ENCODE results near the gene ZIC5. TPM values are rescaled to one million over a fixed set of nuclear protein-coding genes. Genes with fewer than 3 reads are reported as not detected.

Gene ZIC5
- total RNA-seq: under 1 TPM in 1 of 6 donors, not detected in 5; 0.06 TPM
- not detected for polyA plus RNA-seq

DNA sequence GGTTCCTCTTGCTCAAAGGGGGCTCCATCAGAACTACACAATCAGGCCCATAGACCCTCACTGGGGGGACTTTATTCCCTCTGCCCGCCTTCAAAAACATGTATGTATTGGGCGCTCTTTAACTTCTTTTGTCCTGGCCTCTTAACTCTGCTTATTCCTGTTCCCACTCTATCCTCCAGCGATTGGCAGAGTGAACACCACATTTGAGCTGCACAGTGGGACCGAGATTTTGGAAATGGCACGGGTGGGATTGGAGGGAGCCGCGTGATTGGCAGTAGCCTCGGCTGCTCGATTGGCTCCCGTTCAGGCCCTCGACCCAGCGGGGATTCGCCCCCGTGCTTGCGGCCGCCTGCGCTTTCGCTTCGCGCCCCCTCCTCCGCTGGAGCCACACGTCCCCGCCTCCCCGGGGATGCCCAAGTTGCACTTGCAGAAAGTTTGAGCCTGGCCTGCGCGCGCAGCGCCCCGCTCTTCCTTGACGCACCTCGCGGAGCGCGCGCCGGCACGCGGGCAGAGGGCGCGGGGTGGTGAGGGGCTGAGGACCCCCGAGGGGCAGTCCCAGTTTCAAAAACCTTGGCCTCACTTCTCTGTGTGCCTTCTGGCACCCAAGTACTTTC lies at the start of gene ZIC5:
Gene ZIC5 (minus strand): TSS at position 192 of the 614 bp plus-strand sequence. CDS start 164 bp downstream, at position 28.
- H3K9me3 ChIP-seq: no peaks in the 10 kb centered on the region
- no peaks in the 10 kb centered on the region for H3K36me3 ChIP-seq
- H3K4me3 ChIP-seq: peak within 1 kb of the TSS in 2 of 4 donors; percentile 22 to 35
- ATAC-seq (no peak), DNase-seq (peak in 1 of 6 donors; percentile 69), FAIRE-seq (no peak)
- 10 to 13% methylated on average over 38 to 41 of the region's 41 CpGs for WGBS, 2 donors
- TF ChIP-seq, protein P1, sequence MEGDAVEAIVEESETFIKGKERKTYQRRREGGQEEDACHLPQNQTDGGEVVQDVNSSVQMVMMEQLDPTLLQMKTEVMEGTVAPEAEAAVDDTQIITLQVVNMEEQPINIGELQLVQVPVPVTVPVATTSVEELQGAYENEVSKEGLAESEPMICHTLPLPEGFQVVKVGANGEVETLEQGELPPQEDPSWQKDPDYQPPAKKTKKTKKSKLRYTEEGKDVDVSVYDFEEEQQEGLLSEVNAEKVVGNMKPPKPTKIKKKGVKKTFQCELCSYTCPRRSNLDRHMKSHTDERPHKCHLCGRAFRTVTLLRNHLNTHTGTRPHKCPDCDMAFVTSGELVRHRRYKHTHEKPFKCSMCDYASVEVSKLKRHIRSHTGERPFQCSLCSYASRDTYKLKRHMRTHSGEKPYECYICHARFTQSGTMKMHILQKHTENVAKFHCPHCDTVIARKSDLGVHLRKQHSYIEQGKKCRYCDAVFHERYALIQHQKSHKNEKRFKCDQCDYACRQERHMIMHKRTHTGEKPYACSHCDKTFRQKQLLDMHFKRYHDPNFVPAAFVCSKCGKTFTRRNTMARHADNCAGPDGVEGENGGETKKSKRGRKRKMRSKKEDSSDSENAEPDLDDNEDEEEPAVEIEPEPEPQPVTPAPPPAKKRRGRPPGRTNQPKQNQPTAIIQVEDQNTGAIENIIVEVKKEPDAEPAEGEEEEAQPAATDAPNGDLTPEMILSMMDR (IDR thresholded peaks at IDR 0.05): no peak
- peaks cover 28 to 91% (median 50%) of the 10 kb centered on the region in 4 donors for H3K27me3 ChIP-seq
- H3K27ac ChIP-seq: no peak within 1 kb of the TSS
- intact Hi-C loops (cut with DNase I): no loop called here
- peaks cover 0 to 11% (median 7%) of the 10 kb centered on the region in 3 donors for H3K4me1 ChIP-seq

DNA sequence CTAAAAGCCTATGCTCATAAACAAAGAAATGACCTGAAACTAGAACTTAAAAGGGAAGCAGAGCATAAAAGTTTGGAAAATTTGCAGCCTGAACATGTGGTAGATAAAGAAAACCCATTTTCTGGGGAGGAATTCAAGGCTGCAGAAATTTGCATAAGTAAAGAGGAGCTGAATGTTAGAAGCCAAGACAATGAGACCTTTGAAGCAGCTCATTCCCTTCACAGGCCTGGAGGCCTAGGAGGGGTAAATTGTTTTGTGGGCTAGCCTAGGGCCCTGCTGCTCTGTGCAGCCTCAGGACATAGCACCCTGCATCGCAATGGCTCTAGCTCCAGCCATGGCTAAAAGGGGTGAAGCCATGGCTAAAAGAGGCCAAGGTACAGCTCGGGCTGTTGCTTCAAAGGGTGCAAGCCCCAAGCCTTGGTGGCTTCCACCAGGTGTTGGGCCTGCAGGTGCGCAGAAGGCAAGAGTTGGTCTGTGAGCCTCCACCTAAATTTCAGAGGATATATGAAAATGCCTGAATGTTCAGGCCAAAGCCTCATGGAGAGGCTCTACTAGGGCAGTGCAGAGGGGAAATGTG lies 48.3 kb upstream of the ZIC5 start:
- Histone ChIP-seq H3K4me3 (no peak overlapping the region), H3K9me3 (no peaks in the 10 kb centered on the region), H3K27ac (no peak overlapping the region), H3K4me1 (no peaks in the 10 kb centered on the region), H3K36me3 (no peaks in the 10 kb centered on the region), H3K27me3 (no peaks in the 10 kb centered on the region)
- 93% methylated on average over 3 of the region's 3 CpGs for WGBS, 2 donors
- no peak for FAIRE-seq
- intact Hi-C loops (cut with DNase I): no loop called here
- no peak for DNase-seq
- ATAC-seq: no peak
- TF ChIP-seq, protein P1 (IDR thresholded peaks at IDR 0.05): no peak

DNA sequence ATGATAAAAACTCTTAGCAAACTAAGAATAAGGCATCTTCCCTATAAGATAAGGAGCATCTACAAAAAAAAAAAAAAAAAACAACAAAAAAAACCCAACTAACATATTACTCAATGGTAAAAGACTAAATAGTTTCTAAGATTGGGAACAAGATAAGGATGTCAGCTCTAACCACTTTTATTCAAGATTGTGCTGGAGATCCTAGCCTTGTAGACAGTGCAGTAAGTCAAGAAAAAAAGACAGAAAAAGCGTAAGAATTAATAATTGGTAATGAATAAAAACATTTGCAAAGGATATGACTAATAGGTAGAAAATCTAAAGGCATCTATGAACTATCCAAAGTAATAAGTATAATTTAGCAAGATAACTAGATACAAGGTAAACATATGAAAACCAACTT lies 43.1 kb upstream of the ZIC5 start:
- H3K36me3 ChIP-seq: no peaks in the 10 kb centered on the region
- H3K27ac ChIP-seq: no peak overlapping the region
- H3K27me3 ChIP-seq: no peaks in the 10 kb centered on the region
- TF ChIP-seq, protein P1 (IDR thresholded peaks at IDR 0.05): no peak
- intact Hi-C loops (cut with DNase I): no loop called here
- no peak overlapping the region for H3K4me3 ChIP-seq
- H3K9me3 ChIP-seq: no peaks in the 10 kb centered on the region
- DNase-seq (no peak), ATAC-seq (no peak), FAIRE-seq (no peak)
- WGBS, 2 donors: 82 to 90% methylated on average over 1 of the region's 1 CpG
- no peaks in the 10 kb centered on the region for H3K4me1 ChIP-seq

DNA sequence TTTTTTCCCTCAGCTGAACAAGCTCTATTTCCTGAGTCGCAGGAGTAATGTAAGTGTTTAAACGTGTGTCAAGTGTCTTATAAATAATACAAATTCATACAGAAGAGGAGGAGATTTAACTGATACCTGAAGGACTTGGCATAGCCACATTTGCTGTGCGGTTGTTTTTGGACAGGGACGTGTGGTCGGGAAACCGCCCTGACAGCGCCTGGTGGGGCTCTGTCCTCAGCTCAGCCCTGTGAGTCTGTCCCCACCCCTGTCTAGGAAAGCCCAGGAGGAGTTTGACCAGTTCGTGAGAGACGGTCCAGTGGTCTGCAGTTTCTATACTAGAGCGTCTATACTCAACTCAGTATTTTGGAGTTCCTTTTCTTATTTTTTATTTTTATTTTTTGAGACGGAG lies 26.7 kb upstream of the ZIC5 start:
- Histone ChIP-seq H3K27ac (no peak overlapping the region), H3K36me3 (no peaks in the 10 kb centered on the region), H3K9me3 (no peaks in the 10 kb centered on the region), H3K4me1 (no peaks in the 10 kb centered on the region), H3K27me3 (peaks cover 24 to 52% (median 35%) of the 10 kb centered on the region in 4 donors), H3K4me3 (no peak overlapping the region)
- intact Hi-C loops (cut with DNase I): no loop called here
- ATAC-seq: no peak
- 94 to 95% methylated on average over 11 of the region's 11 CpGs for WGBS, 2 donors
- TF ChIP-seq, protein P1 (IDR thresholded peaks at IDR 0.05): no peak
- FAIRE-seq: no peak
- DNase-seq: no peak

DNA sequence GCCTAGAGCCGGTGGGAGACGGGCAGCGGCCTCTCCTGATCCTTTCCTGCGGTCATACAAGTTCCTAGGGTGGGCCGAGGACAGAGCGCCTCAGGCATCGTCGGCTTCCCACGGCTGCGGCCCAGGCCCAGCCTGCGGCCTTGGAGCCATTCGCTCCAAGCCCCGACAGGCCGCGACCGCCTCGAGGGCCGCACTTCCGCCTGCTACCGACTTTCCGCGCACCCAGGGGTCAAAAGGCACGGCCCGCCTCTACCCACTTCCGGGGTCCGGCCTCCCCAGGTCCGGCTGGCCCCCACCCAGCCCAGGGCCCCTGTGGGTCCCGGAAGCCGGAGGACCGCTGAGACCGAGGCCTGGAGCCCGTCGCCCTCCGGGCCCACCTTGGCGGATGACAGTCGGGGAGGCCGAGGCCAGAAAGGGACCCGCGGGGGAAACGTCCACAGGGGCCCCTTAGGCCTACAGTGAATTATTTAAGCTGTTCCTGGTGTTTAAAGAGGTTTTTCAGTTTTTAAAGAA lies 26.2 kb upstream of the ZIC5 start:
- H3K9me3 ChIP-seq: no peaks in the 10 kb centered on the region
- no peak for FAIRE-seq

More for the DNA sequence above, 26.2 kb upstream of the ZIC5 start:
- 61 to 62% methylated on average over 39 to 40 of the region's 40 CpGs for WGBS, 2 donors
- no peak overlapping the region for H3K4me3 ChIP-seq
- TF ChIP-seq, protein P1 (IDR thresholded peaks at IDR 0.05): no peak
- intact Hi-C loops (cut with DNase I): no loop called here
- H3K27ac ChIP-seq: no peak overlapping the region
- H3K27me3 ChIP-seq: peaks cover 29 to 57% (median 36%) of the 10 kb centered on the region in 4 donors
- DNase-seq (no peak), ATAC-seq (no peak)
- H3K36me3 ChIP-seq: no peaks in the 10 kb centered on the region
- no peaks in the 10 kb centered on the region for H3K4me1 ChIP-seq

Measured in pancreas (tissue), 10 donors.